IPS-18c (cell line): ENCODE measurements around the gene LRRN3.
"Not testable (repeated sequence)": the region's sequence is repeated elsewhere in the genome, so short reads cannot be mapped to it uniquely, and the experiment has no call there.

ENCODE experiments used
- H3K4me3 ChIP-seq: 2 replicates; pipeline ENCODE4 v1.7.0; 2013; ENCODE audit warnings: low read depth, mild to moderate bottlenecking, low read length, moderate library complexity; ENCODE audit not compliant: insufficient read depth
- H3K9me3 ChIP-seq: one replicate; pipeline ENCODE4 v1.6.1; 2013; ENCODE audit warnings: mild to moderate bottlenecking, low read length, moderate library complexity; ENCODE audit not compliant: control insufficient read depth, insufficient read depth

LRRN3 gene

DNA sequence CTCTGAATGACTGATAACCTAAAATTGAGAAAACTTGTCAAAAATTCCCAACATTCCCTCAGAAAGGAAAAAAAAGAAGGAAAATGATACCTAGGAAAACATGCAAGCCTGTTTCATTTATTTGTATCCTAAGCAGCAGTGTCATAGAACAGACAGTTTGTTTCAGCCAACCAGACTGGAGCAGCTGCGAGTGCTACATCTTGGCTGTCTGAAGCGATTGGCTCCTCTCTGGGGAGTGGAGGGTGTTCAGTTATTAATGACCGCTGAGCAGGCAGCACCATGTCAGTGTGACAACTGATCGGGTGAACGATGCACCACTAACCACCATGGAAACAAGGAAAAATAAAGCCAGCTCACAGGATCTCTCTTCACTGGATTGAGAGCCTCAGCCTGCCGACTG, at the start of gene LRRN3:
Gene LRRN3, plus strand, starts transcription at position 282 of the 400 bp plus-strand sequence. CDS start 31,646 bp downstream, outside the sequence.
- Histone ChIP-seq H3K4me3 (peak within 1 kb of the TSS; percentile 12; the same call in 1 of the 2 replicates), H3K9me3 (no peaks in the 10 kb centered on the region)

DNA sequence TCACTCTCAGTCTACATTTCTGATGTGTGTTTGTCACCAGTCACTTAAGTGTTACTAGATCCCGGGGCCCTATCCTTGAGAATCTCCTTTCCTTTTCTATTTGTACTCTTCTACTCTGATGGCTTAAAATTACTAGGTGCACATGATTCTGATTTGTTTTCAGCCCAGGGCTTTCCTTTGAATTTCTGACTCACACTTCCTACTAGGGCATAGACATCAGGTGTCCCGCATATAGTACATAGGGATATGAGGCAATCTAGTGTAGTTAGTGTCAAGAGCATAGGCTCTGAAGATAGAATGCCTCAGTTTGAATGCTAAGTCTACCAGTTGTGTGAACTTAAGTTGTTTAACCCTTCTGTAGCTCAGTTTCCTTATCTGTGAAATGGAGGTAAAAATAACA, 49.4 kb upstream of the LRRN3 start:
- no peaks in the 10 kb centered on the region for H3K9me3 ChIP-seq
- no peak overlapping the region for H3K4me3 ChIP-seq

DNA sequence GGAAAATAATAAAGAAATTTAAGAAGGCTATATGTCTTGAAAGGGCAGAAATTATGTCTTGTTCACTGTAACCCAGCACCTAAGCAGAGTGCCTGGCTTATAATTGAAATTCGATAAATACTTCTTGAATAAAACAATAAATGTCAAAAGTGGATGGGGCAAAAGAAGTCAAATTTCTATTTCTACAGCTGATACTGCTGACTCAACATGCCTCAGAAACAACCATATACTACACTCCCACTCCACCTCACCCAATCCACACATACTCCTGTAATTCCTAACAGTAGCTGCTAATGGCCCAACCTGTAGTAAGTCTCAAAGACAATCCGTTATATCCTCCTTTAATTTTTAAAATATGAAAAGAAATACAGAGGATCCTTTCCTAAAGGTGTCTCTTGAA, 48.1 kb upstream of the LRRN3 start:
- H3K9me3 ChIP-seq: no peaks in the 10 kb centered on the region

DNA sequence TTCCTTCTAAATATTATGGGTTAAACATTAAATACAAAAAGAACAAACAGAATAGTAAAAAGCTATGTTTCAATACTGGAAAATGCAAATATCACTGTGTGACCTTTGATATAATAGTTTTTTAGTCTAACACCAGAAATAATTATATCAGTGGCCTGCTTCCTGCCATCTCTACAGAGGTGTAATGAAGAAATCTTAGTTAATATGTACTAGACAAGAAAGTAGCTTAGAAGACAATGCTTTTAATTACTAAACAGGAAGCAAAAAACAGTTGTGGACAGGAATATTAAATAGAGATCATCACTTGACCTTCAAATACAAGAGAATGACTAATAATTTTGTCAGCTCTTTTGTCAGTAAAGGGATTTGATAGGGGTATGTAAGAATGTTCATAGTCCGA, 47.4 kb upstream of the LRRN3 start:
- no peak overlapping the region for H3K4me3 ChIP-seq

More for the DNA sequence above, 48.1 kb upstream of the LRRN3 start:
- no peak overlapping the region for H3K4me3 ChIP-seq

DNA sequence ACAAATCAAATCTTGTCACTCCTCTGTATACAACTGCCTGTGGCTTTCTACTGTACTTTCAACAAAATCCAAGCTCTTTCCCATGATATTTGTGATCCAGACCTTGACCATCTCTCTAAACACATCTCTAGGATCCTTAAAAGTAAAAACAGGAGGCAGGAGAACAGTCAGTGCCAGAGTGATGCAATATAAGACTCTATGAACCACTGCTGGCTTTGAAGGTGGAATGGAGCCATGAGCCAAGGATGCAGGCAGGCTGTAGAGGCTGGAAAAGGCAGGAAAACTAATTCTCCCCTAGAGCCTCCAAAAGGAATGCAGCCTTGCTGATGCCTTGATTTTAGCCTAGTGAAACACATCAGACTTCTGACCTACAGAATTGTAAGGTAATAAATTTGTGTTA, 45.5 kb upstream of the LRRN3 start:
- Histone ChIP-seq H3K9me3 (no peaks in the 10 kb centered on the region), H3K4me3 (no peak overlapping the region)

More for the DNA sequence above, 47.4 kb upstream of the LRRN3 start:
- no peaks in the 10 kb centered on the region for H3K9me3 ChIP-seq

DNA sequence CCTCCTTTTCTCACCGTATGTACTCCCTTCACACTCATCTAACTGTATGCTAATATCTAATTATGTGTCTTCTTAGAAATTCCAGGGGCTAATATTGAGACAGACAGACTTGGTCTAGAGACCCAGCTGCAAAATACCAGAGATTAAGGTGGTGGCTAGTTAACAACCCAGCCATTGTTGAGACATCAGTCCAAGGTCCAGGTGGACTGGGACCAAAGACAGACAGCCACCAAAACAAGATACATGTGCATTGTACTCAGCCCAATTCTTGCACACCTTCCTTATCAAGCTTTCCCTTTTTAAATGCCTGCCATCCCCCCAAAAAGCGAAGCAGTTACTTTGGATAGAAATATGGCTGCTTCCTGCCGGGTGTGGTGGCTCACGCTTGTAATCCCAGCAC, 43.3 kb upstream of the LRRN3 start:
- H3K9me3 ChIP-seq: no peaks in the 10 kb centered on the region
- no peak overlapping the region for H3K4me3 ChIP-seq

DNA sequence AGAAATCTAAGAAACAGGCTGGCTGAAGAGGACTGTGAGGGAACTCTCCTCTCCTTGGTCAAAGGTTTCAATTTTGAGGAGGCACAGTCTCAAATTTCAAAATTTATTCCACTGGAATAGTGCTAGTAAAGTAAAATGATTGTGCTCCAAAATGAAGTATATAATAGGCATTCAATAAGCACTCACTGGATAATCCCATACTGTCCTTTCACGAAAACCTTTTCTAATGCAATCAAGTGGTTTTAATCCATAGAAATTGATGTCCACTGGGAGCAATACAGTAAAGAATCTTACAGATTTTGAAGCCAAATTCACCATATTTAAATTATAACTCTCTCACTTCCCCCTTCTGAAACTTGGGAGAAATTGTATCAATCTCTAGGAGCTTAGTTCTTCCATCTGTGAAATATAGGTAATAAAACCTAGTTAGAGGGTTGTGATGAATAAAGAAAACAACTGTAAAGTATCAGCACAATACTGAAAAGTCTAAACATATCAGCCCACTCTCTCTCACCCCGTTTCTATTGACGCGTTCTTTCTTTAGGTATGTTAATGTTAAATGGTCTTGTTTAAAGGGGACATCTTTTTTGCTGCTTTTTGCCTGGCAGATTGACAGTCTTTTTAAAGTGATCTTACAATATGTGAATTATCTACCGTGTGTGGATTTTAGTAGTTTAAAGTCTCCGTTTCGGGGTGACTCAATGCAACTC, 40.8 kb upstream of the LRRN3 start:
- H3K4me3 ChIP-seq: no peak overlapping the region
- no peaks in the 10 kb centered on the region for H3K9me3 ChIP-seq

DNA sequence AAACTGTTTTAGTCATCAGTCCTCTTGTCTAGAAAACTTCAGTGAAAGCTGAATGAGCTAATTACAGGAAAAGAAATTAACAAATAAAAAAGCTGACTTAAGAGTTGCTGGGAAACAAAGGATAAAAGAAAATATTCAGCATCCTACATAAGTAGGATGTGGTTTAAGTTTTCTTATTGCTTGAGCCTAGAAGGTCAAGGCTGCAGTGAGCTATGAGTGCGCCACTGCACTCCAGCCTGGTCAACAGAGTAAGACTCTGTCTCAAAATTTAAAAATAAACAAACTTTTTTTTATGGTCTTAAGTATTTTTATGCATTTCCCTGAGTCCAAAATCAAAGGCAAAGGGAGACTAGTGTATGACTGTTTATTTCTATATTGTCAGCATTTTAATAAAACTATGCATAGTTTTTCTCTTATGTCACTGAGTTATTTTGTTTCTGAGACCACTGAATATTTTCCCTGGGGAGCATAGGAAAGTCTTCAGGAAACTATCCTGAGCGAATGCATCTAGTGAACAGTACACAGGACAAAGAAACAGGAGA, 40.0 kb upstream of the LRRN3 start:
- no peaks in the 10 kb centered on the region for H3K9me3 ChIP-seq
- no peak overlapping the region for H3K4me3 ChIP-seq

DNA sequence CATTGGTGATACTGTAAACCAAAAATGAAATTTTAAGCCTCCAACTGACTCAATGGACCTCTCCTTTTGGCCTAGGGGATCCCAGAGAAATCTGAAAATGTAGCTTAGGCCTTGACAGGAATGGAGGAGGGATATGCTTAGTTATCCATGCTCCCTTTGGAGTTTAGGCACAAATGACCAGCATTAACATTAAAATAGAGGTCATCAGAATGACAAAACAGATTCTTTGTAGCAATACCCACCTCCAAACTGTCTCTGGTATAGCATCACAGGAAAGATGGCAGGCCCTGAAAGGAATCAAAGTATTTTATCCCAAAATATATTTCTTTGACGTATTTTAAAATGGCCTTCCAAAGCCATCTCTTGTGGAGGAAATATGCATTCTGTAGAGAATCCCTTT, 39.1 kb upstream of the LRRN3 start:
- no peak overlapping the region for H3K4me3 ChIP-seq
- no peaks in the 10 kb centered on the region for H3K9me3 ChIP-seq

DNA sequence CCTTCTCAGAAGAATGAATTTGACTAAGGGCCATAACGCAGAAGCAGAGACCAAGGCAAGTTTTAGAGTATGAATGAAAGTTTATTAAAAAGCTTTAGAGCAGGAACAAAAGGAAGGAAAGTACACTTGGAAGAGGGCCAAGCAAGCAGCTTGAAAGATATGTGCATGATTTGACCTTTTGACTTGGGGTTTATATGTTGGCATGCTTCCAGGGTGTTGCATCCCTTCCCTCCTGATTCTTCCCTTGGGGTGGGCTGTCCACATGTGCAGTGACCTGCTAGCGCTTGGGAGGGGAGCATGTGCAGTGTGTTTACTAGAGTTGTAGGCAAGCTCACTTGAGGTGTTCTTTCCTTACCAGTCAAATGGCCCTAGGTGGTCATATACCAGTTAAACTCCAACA, 37.9 kb upstream of the LRRN3 start:
- no peaks in the 10 kb centered on the region for H3K9me3 ChIP-seq
- no peak overlapping the region for H3K4me3 ChIP-seq

DNA sequence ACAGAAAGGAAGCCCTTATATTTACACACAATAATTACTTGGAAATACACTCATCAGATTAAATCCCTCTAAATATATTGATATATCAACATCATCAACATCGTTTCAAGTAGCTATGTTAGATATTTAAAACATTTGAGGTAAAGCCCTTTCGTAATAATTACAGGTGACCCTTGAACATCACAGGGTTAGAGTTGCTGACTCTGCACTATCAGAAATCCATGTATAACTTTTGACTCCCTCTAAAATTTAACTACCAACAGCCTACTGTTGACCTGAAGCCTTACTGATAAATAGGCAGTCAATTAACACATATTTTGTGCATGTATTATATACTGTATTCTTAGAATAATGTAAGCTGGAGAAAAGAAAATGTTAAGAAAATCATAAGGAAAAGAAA, 34.6 kb upstream of the LRRN3 start:
- Histone ChIP-seq H3K4me3 (no peak overlapping the region), H3K9me3 (no peaks in the 10 kb centered on the region)

DNA sequence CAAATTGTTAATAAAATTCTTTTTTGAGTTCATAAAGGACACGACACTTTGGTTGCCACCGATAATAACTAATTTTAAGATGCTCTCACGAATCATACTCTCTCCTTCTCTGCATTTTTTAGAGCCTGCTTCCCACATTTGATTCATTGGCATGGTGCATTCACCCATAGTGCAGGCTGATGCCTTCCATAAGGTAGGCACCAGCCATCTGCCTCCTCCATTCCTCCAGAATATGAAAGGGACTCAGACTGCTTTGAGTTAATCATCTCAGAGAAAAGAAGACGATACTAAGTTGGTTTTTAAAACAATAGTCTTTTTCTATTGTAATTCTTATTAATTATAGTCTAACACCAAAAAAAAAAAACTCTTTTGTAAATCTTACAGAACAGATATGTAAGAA, 33.9 kb upstream of the LRRN3 start:
- Histone ChIP-seq H3K4me3 (no peak overlapping the region), H3K9me3 (no peaks in the 10 kb centered on the region)

DNA sequence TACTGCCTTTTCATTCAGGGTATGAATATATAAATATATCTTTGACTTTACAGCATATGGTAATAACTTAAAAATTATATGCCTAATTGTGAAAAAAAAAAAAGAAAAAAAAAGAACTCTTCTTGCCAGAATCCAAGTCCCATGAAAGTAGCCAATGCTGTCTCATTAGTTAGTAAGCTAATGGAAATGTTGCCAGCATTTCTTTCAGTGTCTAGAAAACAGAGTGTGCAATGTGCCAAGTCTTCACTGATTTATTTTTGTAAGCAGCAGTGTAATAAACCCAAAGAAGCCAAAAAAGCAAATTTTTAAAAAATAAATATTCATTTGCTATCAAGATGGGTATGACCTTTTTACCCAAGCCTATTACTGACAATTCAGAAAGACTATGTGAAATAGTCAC, 31.1 kb upstream of the LRRN3 start:
- H3K9me3 ChIP-seq: no peaks in the 10 kb centered on the region
- no peak overlapping the region for H3K4me3 ChIP-seq

DNA sequence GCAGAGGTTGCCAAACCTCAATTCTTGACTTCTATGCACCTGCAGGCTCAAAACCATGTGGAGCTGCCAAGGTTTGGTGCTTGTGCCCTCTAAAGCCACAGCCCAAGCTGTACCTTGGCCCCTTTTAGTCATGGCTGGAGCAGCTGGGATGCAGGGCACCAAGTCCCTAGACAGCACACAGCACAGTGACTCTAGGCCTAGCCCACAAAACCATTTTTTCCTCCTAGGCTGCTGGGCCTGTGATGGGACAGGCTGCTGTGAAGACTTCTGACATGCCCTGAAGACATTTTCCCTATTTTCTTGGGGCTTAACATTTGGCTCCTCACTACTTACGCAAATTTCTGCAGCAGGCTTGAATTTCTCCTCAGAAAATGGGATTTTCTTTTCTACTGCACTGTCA, 27.8 kb upstream of the LRRN3 start:
- peaks cover 3% of the 10 kb centered on the region for H3K9me3 ChIP-seq

DNA sequence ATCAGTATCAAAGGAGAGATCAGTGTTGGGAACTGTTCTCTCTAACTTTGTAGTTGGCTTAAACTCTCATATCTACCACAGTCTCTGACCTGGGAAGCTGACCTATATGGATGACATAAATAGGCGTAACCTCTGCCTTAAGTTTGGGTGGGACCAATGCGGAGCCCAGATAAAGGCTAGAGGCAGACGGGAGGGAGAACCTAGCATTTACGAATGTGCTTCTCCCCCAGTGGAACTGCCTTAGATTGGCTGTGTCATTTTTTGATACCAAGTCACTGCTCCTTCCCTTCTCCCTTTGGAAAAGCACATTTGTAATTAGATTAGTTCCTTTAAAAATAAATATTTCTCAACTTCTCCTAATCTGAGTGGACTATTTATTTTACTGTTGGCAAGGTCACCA, 23.7 kb upstream of the LRRN3 start:
- Histone ChIP-seq H3K4me3 (no peak overlapping the region), H3K9me3 (peaks cover 3% of the 10 kb centered on the region)

More for the DNA sequence above, 27.8 kb upstream of the LRRN3 start:
- H3K4me3 ChIP-seq: no peak overlapping the region

DNA sequence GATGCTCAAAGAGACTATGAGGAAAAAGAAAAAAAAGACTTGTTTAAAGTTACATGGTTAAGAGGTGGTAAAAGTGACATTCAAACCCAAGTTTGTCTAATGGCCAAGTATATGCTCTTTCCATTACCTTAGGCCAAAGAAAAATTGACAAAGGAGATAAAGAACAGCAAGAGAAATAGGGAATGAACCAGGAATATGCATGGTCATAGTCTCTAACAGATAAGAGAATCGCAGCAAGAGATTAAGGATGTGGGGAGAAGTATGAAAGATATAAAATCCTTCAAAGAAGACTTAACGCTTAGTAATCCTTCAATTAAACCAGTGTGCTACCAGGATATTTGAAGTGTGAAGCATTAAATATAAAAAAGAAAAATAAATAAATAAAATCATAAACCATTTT, 23.2 kb upstream of the LRRN3 start:
- H3K4me3 ChIP-seq: no peak overlapping the region
- peaks cover 3% of the 10 kb centered on the region for H3K9me3 ChIP-seq

DNA sequence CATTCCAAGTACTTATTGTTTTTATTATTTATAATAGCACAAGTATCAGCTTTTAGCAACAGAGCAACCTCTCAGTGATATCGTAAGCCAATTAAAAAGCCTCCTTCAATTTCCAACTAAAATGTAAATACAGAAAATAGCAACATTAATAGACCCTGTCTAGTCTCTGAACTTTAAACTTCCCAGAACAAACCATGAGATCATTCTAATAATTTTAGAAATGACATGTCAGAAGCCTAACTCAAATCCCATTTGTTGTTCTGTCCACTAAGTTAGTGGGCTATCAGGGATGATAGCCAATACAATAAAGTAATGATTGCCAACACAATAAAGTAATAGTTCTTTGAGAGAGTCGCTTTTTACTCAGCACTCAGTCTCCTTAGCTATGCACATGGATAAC, 22.3 kb upstream of the LRRN3 start:
- Histone ChIP-seq H3K9me3 (peaks cover 3% of the 10 kb centered on the region), H3K4me3 (no peak overlapping the region)

DNA sequence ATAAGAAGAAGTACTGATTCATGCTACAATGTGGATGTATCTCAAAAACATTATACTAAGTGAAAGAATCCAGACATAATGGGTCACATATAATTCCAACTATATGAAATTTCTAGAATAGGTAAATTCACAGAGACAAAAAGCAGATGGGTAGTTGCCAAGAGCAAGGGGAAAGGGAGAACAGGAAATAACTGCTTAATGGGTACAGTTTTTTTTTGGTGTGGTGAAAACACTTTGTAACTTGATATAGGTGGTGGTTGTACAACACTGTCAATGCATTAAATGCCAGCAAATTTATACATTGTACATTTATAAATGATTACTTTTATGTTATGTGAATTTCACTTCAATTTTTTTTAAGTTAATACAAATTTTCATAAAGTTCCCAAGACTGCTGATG, 19.4 kb upstream of the LRRN3 start:
- no peaks in the 10 kb centered on the region for H3K9me3 ChIP-seq
- H3K4me3 ChIP-seq: no peak overlapping the region

DNA sequence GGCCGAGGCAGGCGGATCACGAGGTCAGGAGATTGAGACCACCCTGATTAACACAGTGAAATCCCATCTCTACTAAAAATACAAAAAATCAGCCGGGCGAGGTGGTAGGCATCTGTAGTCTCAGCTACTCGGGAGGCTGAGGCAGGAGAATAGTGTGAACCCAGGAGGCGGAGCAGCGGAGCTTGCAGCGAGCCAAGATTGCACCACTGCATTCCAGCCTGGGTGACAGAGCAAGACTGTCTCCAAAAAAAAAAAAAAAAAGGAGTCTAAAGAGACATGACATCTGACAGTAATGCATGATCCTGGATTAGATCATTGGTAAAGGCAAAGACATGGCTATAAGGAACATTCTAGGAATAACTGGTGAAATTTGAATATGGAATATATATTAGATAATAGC, 18.3 kb upstream of the LRRN3 start:
- H3K9me3 ChIP-seq, H3K4me3 ChIP-seq: not testable (repeated sequence)
